ENCODE data around the gene ZNF557.
"Not testable (repeated sequence)": the region's sequence is repeated elsewhere in the genome, so short reads cannot be mapped to it uniquely, and the experiment has no call there.

DNA sequence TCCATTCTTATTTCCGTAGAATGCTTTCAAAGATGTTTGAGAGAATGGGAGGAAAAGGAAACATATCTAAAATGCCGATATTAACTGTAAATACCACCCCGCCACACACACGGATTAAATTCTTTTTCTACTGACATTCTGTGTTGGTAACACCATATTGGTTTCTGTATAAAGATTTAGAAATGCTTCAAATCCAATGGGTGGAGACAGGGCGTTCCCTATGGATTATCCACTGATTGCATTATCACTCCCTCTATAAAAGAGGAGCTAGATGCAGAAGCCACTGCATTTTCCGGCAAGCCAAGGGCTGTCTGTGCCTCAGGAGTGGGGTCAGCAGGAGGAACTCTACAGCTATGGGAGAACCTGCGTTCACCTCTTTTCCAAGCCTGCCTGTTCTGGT is 20.5 kb upstream of the ZNF557 start, which contains the start of gene MBD3L2:
- not testable (repeated sequence) for TF ChIP-seq POLR2A, POLR2AphosphoS5 (IDR thresholded peaks at IDR 0.05; ENCODE audit: low read depth, low read length)
